BLaER1 treated with 17β-estradiol and CSF1 and Interleukin-3, amounts not matched to agents 10 nM and 100 nM (cell line): ENCODE data around the gene ELMO1.

Experiments
- H3K27ac ChIP-seq, 11 experiments: shearing (Covaris generic); formaldehyde crosslinking; 2 replicates each; pipeline ENCODE4 v1.8.1; 2022
- H3K27me3 ChIP-seq, 11 experiments: shearing (Covaris generic); formaldehyde crosslinking; 2 replicates each; pipeline ENCODE4 v1.8.1; 2022
- H3K36me3 ChIP-seq, 11 experiments: shearing (Covaris generic); formaldehyde crosslinking; 2 replicates each; pipeline ENCODE4 v1.8.1; 2022
- H3K4me1 ChIP-seq, 10 experiments: shearing (Covaris generic); formaldehyde crosslinking; 2 replicates each; pipeline ENCODE4 v1.8.1; 2022
- H3K4me2 ChIP-seq, 11 experiments: shearing (Covaris generic); formaldehyde crosslinking; 2 replicates each; pipeline ENCODE4 v1.8.1; 2022
- H3K4me3 ChIP-seq, 10 experiments: shearing (Covaris generic); formaldehyde crosslinking; 2 replicates each; pipeline ENCODE4 v1.8.1; 2022
- H3K9ac ChIP-seq, 11 experiments: shearing (Covaris generic); formaldehyde crosslinking; 2 replicates each; pipeline ENCODE4 v1.8.1; 2022
- H3K9me3 ChIP-seq, 11 experiments: shearing (Covaris generic); formaldehyde crosslinking; replicated peaks in 1 of 11; 2 replicates each; pipeline ENCODE4 v1.8.1; 2022
- H4K20me1 ChIP-seq, 11 experiments: shearing (Covaris generic); formaldehyde crosslinking; 2 replicates each; pipeline ENCODE4 v1.8.1; 2022
- Cebpa-rat ChIP-seq, 11 experiments: shearing (Covaris generic); IDR thresholded peaks; 2 replicates each; pipeline ENCODE4 v1.8.1; 2022

Gene ELMO1

DNA sequence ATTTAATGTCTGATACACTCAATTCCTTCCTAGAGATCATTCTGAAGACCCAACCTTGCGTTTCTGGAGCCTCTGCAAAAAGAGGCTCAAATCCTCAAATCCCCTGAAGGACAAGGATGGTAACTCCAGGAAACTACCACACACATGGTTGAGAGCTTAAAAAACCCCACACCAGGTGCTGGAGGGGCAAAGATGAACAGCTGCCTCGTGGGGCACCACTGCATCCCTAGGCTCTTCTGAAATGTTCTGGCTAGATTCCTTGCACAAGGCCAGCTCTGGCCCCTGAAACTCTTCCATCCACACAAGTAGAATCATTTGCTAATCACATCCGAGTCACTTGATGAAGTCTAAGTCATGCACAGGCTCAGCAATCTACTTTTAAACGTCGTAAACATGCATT lies 286.6 kb downstream of the ELMO1 start:
- Histone ChIP-seq H3K9ac (no peak overlapping the region), H3K4me3 (no peak overlapping the region), H3K27ac (no peak overlapping the region), H4K20me1 (no peaks in the 10 kb centered on the region), H3K36me3 (peaks cover 0 to 12% (median 4%) of the 10 kb centered on the region in 11 experiments; a peak in 5 of 22 replicates), H3K4me1 (no peaks in the 10 kb centered on the region), H3K9me3 (peaks cover 7 to 17% (median 15%) of the 10 kb centered on the region in 11 experiments; a peak in 19 of 22 replicates), H3K27me3 (no peaks in the 10 kb centered on the region), H3K4me2 (no peak overlapping the region)
- no peak for TF ChIP-seq Cebpa-rat (IDR thresholded peaks at IDR 0.05)

DNA sequence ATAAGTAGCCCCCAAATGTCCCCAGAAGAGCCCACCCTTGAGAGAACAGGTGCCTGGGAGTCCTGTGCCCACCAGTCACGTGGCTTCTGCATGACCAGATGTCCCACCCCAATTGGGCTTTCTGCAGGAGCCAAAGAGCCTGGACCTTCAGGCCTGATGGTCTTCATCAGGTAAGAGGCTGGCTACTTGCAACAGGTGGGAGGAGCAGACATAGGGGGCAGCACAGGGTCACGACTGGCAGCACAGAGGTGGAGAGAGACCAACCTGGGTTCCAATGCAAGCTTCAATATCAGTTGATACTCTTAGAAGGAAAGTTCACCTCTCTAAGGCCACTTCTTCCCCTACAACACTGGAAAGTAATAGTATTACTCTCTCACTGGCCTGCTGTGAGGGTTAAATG lies 288.0 kb downstream of the ELMO1 start:
- H3K4me3 ChIP-seq = no peak overlapping the region
- no peak overlapping the region for H3K9ac ChIP-seq
- no peak overlapping the region for H3K4me2 ChIP-seq

DNA sequence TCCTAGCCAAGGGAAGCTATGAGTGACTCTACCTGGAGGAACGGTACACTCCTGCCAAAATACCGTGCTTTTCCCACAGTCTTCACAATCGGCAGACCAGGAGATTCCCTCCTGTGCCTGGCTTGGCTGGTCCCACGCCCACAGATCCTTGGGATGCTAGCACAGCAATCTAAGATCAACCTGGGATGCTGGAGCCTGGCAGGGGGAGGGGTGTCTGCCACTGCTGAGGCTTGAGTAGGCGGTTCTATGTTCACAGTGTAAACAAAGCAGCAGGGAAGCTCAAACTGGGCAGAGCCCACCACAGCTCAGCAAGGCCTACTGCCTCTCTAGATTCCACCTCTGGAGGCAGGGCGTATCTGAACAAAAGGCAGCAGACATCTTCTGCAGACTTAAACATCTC lies 295.3 kb downstream of the ELMO1 start:
- TF ChIP-seq Cebpa-rat (IDR thresholded peaks at IDR 0.05) = no peak
- Histone ChIP-seq H3K27ac (no peak overlapping the region), H3K4me1 (no peaks in the 10 kb centered on the region), H3K36me3 (peaks cover 0 to 31% (median 17%) of the 10 kb centered on the region in 11 experiments; a peak in 13 of 22 replicates), H4K20me1 (no peaks in the 10 kb centered on the region; a peak in 1 of 22 replicates), H3K4me3 (no peak overlapping the region), H3K9ac (no peak overlapping the region), H3K27me3 (no peaks in the 10 kb centered on the region), H3K4me2 (no peak overlapping the region), H3K9me3 (peaks cover 0 to 5% (median 5%) of the 10 kb centered on the region in 11 experiments; a peak in 8 of 22 replicates)

More for the DNA sequence above, 288.0 kb downstream of the ELMO1 start:
- no peak for TF ChIP-seq Cebpa-rat (IDR thresholded peaks at IDR 0.05)
- no peaks in the 10 kb centered on the region for H3K27me3 ChIP-seq
- H3K36me3 ChIP-seq = peaks cover 0 to 12% (median 4%) of the 10 kb centered on the region in 11 experiments; a peak in 5 of 22 replicates
- H3K9me3 ChIP-seq = peaks cover 7 to 17% (median 15%) of the 10 kb centered on the region in 11 experiments; a peak in 19 of 22 replicates
- no peaks in the 10 kb centered on the region for H4K20me1 ChIP-seq
- no peak overlapping the region for H3K27ac ChIP-seq
- H3K4me1 ChIP-seq = no peaks in the 10 kb centered on the region

DNA sequence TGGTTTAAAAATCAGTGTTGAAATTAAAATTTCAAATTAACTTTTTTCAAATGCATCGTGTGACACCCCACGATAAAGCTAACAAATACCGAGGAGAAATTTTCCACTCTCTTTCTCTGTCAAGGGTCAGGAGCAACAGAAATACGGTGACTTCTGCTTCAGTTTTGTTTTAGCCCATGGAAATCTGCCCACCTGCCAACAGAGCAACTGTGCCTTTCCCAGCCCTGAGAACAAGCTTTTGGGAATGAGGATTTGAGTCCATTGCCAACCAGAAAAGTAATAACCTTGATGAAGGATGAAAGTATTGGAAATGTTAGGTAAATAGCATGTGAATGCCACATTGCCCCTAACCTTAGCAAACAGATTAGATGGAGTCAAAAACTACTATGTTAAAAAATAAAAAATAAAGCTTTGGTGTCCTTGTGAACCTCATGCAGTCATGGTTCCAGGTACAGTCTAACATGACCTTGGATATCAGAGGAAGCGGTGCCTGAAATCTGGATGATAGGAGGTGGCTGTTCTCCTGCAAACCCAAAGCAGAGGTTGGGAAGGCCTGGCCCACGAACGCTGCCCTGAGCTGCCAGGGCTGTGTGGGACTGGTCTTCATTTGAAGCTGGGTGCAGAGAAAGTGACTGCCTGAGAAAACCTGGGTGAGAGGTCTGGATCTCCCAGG lies 296.8 kb downstream of the ELMO1 start:
- no peak for TF ChIP-seq Cebpa-rat (IDR thresholded peaks at IDR 0.05)
- no peaks in the 10 kb centered on the region for H3K27me3 ChIP-seq
- H3K9me3 ChIP-seq = no peaks in the 10 kb centered on the region
- no peak overlapping the region for H3K4me3 ChIP-seq
- no peaks in the 10 kb centered on the region for H3K4me1 ChIP-seq
- peaks cover 0 to 35% (median 17%) of the 10 kb centered on the region in 11 experiments; a peak in 15 of 22 replicates for H3K36me3 ChIP-seq
- H4K20me1 ChIP-seq = no peaks in the 10 kb centered on the region; a peak in 1 of 22 replicates
- H3K4me2 ChIP-seq = no peak overlapping the region
- no peak overlapping the region for H3K27ac ChIP-seq
- H3K9ac ChIP-seq = no peak overlapping the region

DNA sequence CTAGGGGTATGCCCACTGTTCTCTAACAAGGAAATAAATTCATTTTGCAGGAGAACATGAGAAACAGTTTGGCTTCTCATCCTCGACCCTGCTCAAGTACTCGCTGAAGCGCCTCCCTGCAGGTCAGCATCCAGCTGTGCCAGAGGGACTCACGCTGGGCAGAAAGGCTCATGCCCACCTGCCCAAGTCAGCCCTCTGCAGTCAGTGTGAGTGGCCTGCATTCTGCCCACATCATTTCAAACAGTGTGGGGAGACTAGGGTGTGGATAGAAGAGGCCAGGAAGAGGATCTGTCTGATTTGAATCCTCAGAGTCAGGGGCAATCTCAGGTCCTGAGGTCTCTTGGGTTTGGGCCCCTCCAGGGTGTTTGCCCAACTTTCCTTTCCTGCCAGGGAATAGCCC lies 297.8 kb downstream of the ELMO1 start:
- Histone ChIP-seq H3K27ac (no peak overlapping the region), H4K20me1 (no peaks in the 10 kb centered on the region; a peak in 1 of 22 replicates), H3K27me3 (no peaks in the 10 kb centered on the region), H3K4me3 (no peak overlapping the region), H3K9ac (no peak overlapping the region), H3K4me1 (no peaks in the 10 kb centered on the region), H3K9me3 (no peaks in the 10 kb centered on the region), H3K36me3 (peaks cover 0 to 35% (median 17%) of the 10 kb centered on the region in 11 experiments; a peak in 15 of 22 replicates), H3K4me2 (no peak overlapping the region)
- no peak for TF ChIP-seq Cebpa-rat (IDR thresholded peaks at IDR 0.05)

DNA sequence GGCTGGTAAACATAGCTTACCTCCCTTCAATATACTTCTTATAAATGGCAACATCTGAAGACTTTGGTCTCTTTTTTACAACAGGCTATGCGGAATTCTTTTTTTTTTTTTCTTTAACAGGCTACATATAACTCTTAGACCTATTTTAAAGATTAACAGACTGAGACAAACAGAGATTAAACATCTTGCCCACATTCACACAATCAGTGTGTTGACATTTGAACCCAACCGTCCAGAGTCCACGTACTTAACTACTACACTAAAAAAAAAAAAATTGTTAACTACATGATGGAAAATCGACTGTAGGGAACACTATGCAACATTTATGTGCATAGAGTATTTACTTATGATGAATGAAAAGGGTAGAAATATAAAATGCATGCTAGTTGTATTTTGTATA lies 298.5 kb downstream of the ELMO1 start:
- Histone ChIP-seq H3K27me3 (no peaks in the 10 kb centered on the region), H3K9ac (no peak overlapping the region), H3K4me3 (no peak overlapping the region), H3K36me3 (peaks cover 0 to 35% (median 17%) of the 10 kb centered on the region in 11 experiments; a peak in 15 of 22 replicates), H4K20me1 (no peaks in the 10 kb centered on the region; a peak in 1 of 22 replicates), H3K4me1 (no peaks in the 10 kb centered on the region), H3K9me3 (no peaks in the 10 kb centered on the region), H3K4me2 (no peak overlapping the region), H3K27ac (no peak overlapping the region)
- no peak for TF ChIP-seq Cebpa-rat (IDR thresholded peaks at IDR 0.05)

DNA sequence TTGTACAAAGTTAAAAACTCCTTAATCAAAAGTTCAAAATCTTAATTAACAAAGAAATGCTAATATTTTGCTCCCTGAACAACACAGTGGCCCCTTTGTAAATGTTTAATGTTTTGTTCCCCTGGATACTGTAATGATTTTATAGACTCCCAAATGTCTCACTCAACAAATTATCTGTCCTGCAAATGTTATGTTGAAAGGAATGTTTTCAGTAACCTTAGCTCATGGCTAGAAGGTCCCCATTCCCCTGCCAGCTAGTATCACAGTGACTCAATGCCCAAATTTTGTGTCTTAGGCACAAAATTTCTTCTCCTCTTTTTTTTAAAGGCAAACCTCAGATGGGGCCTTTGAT lies 298.9 kb downstream of the ELMO1 start:
- Histone ChIP-seq H3K4me3 (no peak overlapping the region), H3K9ac (no peak overlapping the region), H3K4me1 (no peaks in the 10 kb centered on the region), H3K36me3 (peaks cover 0 to 35% (median 17%) of the 10 kb centered on the region in 11 experiments; a peak in 15 of 22 replicates), H3K27me3 (no peaks in the 10 kb centered on the region), H4K20me1 (no peaks in the 10 kb centered on the region; a peak in 1 of 22 replicates), H3K27ac (no peak overlapping the region), H3K9me3 (no peaks in the 10 kb centered on the region), H3K4me2 (no peak overlapping the region)
- TF ChIP-seq Cebpa-rat (IDR thresholded peaks at IDR 0.05) = no peak

DNA sequence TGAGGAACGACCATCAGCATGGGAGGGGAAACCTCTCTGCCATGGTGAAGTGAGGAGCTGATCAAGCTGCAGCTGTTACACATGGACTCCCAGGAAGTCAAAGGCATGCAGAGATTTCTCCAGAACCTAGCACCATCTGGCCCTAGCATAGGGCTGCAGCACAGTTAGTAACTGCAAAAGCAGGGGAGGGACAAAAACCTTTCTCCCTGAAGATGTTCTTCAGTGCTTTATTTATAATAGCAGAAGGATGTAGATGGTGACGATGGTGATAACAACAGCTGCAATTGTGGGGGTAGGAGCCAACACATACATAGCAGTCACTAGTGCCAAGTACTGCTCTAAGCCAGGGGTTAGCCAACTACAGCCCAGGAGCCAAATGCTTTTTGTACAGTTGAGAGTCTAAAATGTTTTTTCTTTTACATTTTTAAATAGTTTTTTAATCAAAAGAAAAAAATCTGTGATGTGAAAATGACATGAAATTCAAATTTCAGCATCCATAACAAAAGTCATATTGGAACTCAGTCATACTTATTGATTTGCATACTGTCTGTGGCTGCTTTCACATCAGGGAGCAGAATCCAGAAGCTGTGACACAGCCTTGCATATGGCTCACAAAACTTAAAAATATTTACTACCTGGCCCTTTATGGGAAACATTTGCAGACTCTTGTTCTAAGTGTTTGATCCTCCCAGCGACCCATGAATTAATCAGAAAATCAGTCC lies 299.5 kb downstream of the ELMO1 start:
- H3K27ac ChIP-seq = no peak overlapping the region
- no peaks in the 10 kb centered on the region for H3K4me1 ChIP-seq
- H3K4me2 ChIP-seq = no peak overlapping the region
- H3K9me3 ChIP-seq = no peaks in the 10 kb centered on the region
- H3K36me3 ChIP-seq = peaks cover 0 to 35% (median 17%) of the 10 kb centered on the region in 11 experiments; a peak in 15 of 22 replicates
- no peak overlapping the region for H3K9ac ChIP-seq
- H3K4me3 ChIP-seq = no peak overlapping the region
- no peaks in the 10 kb centered on the region for H3K27me3 ChIP-seq
- H4K20me1 ChIP-seq = no peaks in the 10 kb centered on the region; a peak in 1 of 22 replicates
- no peak for TF ChIP-seq Cebpa-rat (IDR thresholded peaks at IDR 0.05)

DNA sequence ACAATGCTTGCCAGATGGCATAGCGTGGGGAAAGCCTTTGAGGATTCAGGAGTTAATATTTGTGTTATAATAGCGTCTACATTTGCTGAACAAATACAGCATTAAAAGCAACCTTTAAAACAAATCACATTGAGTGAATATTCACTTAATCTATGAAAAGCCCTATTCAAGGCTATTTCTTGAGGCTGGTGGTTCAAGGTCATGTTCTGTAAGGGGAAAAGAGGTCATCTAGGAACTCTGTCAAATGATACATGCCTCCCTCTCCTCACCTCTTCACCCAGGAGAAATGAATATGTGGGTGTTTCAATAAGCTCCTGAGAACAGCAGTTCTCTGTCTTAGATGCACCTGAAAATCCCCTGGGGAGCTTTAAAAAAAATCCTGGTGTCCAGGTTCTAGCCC lies 303.0 kb downstream of the ELMO1 start:
- no peak for TF ChIP-seq Cebpa-rat (IDR thresholded peaks at IDR 0.05)
- no peak overlapping the region for H3K4me2 ChIP-seq
- no peak overlapping the region for H3K4me3 ChIP-seq
- no peak overlapping the region for H3K27ac ChIP-seq
- no peaks in the 10 kb centered on the region for H3K27me3 ChIP-seq
- no peak overlapping the region for H3K9ac ChIP-seq
- peaks cover 0 to 15% (median 4%) of the 10 kb centered on the region in 11 experiments; a peak in 6 of 22 replicates for H3K36me3 ChIP-seq
- no peaks in the 10 kb centered on the region; a peak in 1 of 22 replicates for H4K20me1 ChIP-seq
- H3K9me3 ChIP-seq = peaks cover 4 to 8% (median 6%) of the 10 kb centered on the region in 11 experiments; a peak in 20 of 22 replicates
- H3K4me1 ChIP-seq = no peaks in the 10 kb centered on the region
